Measurements from ENCODE around the gene SELENOF. TPM values are rescaled to one million over a fixed set of nuclear protein-coding genes. Genes with fewer than 3 reads are reported as not detected.
"Not testable (repeated sequence)": the region's sequence is repeated elsewhere in the genome, so short reads cannot be mapped to it uniquely, and the experiment has no call there.

Gene SELENOF
- total RNA-seq, 1 experiment from 2014 or later, result 313 TPM

DNA sequence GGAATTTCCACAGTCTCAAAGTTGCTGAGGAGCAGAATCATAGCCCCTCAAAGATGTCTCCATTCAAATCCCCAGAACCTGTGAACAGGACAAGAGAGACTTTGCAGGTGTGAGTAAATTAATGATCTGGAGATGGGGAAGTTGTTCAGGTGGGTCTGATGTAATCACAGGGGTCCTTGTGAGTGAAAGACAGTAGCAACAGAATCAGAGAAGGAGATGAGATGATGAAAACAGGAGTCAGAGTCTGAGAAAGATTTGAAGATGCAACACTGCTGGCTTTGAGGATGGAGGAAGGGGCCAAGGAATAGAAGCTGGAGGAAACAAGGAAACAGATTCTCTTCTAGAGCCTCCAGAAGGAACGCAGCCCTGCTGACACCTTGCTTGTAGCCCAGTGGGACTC lies 81.5 kb downstream of the SELENOF start:
- DNase-seq (ENCODE audit: low read depth in 1 of 2, low spot score in 2 of 2), result no peak
- Histone ChIP-seq H3K27me3 (replicated peaks) (no peaks in the 10 kb centered on the region), H3K36me3 (no peaks in the 10 kb centered on the region), H3K4me3 (no peak overlapping the region), H3K27ac (no peak overlapping the region), H3K4me1 (replicated peaks) (no peaks in the 10 kb centered on the region), H3K9me3 (replicated peaks) (no peaks in the 10 kb centered on the region)

DNA sequence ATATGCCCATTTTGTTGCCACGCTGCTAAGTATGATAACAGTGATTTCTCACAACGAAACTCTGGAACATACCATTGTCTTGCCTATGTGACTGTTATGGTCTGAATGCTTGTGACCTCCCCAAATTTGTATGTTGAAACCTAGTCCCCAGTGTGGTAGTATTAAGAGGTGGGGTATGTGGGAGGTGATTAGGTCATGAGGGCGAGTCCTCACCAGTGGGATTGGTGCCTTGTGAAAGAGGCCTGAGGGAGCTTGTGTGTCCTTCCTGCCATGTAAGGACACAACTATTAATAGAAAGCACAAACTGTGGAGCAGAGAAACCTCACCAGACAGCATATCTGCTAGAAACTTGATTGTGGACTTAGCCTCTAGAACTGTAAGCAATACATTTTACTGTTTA lies 84.6 kb downstream of the SELENOF start:
- Histone ChIP-seq H3K36me3 (no peaks in the 10 kb centered on the region), H3K27me3 (replicated peaks) (no peaks in the 10 kb centered on the region), H3K27ac (no peak overlapping the region), H3K9me3 (replicated peaks) (no peaks in the 10 kb centered on the region), H3K4me1 (replicated peaks) (no peaks in the 10 kb centered on the region), H3K4me3 (no peak overlapping the region)
- no peak for DNase-seq (ENCODE audit: low read depth in 1 of 2, low spot score in 2 of 2)

DNA sequence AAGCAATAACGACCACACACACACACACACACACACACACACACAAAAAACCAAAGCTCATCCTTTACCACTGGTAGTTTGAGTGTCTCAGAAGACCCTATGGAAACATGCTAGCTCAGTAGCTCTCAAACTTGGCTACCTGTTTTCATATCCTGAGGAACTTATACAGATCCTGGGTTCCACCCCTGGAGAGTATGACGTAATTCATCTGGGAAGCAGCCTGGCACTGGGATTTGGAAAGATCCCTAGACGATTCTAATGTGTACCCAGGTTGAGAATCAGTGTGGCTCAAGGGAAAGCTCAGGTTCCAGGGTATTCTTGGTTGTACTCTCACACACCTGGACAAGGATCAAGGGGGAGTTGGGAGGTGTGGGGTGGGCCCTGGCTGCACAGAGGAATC lies 85.9 kb downstream of the SELENOF start:
- no peak for DNase-seq (ENCODE audit: low read depth in 1 of 2, low spot score in 2 of 2)
- no peaks in the 10 kb centered on the region for H3K9me3 ChIP-seq (replicated peaks)
- no peaks in the 10 kb centered on the region for H3K27me3 ChIP-seq (replicated peaks)
- no peak overlapping the region for H3K4me3 ChIP-seq
- no peaks in the 10 kb centered on the region for H3K4me1 ChIP-seq (replicated peaks)
- no peaks in the 10 kb centered on the region for H3K36me3 ChIP-seq
- H3K27ac ChIP-seq, result no peak overlapping the region

DNA sequence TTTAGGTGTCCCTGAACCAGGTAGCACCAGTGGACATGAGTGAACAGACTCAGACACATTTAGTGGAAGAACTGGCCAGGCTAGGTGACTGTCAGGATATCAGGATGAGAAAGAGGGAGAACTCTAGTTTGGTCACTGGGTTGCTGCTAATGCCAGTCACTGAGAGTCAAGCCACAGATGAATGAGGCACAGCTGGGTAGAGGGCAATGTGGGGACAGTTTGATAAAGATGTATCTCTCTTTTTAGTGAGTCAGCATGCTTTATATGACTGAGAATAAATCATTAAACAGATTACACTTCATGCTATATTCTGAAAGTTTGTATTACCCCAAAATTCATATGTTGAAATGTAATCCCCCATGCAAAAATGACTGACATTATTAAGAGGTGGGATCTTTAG lies 87.1 kb downstream of the SELENOF start:
- Histone ChIP-seq H3K9me3 (replicated peaks) (no peaks in the 10 kb centered on the region), H3K4me3 (no peak overlapping the region), H3K4me1 (replicated peaks) (no peaks in the 10 kb centered on the region), H3K27me3 (replicated peaks) (no peaks in the 10 kb centered on the region), H3K36me3 (no peaks in the 10 kb centered on the region), H3K27ac (no peak overlapping the region)
- no peak for DNase-seq (ENCODE audit: low read depth in 1 of 2, low spot score in 2 of 2)

DNA sequence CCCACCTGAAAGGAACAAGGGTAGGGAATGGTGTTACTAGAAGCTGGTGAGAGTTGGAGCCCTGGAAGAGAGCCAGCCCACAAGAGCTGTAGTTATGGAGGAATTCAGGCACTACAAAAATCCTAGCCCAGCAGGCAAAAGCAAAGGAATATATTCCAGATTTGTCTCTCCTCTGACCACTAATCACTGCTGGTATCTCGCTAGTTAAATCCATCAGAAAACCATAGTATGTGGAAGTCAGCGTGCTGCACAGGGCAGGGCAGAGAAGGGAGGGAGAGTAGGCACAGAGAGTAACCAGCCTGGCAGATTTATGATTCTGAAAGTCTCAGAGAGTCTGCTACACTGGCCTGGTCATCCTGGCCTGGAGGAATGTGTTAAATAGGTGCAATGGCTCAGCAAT lies 88.6 kb downstream of the SELENOF start:
- H3K4me1 ChIP-seq (replicated peaks), result no peaks in the 10 kb centered on the region
- H3K9me3 ChIP-seq (replicated peaks), result no peaks in the 10 kb centered on the region
- H3K27me3 ChIP-seq (replicated peaks), result no peaks in the 10 kb centered on the region
- H3K4me3 ChIP-seq, result no peak overlapping the region
- H3K36me3 ChIP-seq, result no peaks in the 10 kb centered on the region
- no peak overlapping the region for H3K27ac ChIP-seq
- no peak for DNase-seq (ENCODE audit: low read depth in 1 of 2, low spot score in 2 of 2)

DNA sequence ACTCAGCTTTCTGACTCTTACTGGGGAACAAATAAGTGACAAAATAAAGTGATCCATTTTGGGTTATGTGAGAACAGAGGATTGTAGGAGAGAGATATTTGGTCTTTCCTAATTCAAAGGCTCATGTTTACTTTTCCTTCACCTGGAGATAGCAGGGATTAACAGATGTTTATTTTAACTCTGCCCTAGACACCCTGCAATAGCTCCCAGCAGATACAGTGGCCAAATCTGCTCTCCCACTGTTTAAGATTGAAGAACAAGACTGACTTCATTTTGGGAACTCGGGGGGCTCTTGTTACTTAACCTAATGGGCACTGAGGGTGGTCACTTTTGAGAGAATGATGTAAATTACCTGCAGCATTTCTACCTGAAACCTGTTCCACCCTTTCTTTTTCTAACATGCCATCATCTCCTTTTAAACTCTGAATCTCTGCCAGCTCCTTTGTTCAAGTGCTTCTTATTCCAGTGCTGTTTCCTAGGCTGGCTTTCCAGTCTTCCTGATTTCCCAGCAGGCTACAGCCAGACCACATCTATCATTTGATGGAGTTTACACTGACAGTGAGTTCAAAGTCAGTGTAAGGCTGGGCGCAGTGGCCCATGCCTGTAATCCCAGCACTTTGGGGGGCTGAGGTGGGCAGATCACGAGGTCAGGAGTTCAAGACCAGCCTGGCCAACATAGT lies 90.0 kb downstream of the SELENOF start:
- DNase-seq (ENCODE audit: low read depth in 1 of 2, low spot score in 2 of 2), result no peak

DNA sequence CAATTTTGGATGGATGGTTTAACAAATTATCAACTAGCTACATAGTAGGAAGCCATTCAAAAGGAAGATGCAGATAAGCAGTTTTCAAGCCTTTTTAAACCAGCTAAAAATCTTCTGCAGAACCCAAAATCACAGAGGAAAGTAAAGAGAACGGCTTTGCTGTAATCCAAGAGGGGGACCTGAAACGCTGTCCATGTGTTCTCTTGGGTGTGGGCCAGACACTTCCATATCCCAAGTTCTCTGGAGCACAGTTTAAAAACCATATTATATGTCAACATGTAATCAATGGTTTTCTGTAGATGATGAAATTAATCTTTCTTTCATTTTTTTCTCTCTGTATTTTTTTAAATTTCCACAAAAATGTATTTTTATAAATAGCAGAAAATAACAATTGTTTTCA lies 90.5 kb downstream of the SELENOF start:
- H3K9me3 ChIP-seq (replicated peaks), result no peaks in the 10 kb centered on the region
- no peaks in the 10 kb centered on the region for H3K36me3 ChIP-seq
- H3K4me3 ChIP-seq, result no peak overlapping the region
- no peak for DNase-seq (ENCODE audit: low read depth in 1 of 2, low spot score in 2 of 2)
- no peaks in the 10 kb centered on the region for H3K4me1 ChIP-seq (replicated peaks)
- H3K27ac ChIP-seq, result no peak overlapping the region
- H3K27me3 ChIP-seq (replicated peaks), result no peaks in the 10 kb centered on the region

More for the DNA sequence above, 90.0 kb downstream of the SELENOF start:
- Histone ChIP-seq H3K4me1 (replicated peaks) (no peaks in the 10 kb centered on the region), H3K9me3 (replicated peaks) (no peaks in the 10 kb centered on the region), H3K36me3 (no peaks in the 10 kb centered on the region), H3K4me3 (no peak overlapping the region), H3K27ac (no peak overlapping the region), H3K27me3 (replicated peaks) (no peaks in the 10 kb centered on the region)

DNA sequence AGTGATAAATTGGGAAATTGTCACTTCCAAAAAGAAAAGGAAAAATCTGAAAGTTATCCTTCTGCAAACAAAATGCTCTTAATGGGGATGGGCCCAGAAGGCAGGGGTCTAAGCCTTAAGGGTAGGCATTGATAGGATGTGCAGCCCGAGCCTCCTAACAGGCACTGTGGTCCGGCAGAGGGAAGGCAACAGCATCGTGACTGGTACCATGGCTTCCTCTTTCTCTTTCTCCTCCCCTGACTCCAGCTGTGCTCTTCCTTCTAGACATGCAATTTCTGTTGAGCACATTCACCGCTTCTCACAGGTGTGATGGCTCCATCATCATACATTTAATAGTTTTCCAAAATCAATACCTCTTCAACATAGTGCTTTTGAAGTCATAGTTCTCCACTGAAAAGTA lies 91.5 kb downstream of the SELENOF start:
- Histone ChIP-seq H3K27ac (no peak overlapping the region), H3K27me3 (replicated peaks) (no peaks in the 10 kb centered on the region), H3K4me3 (no peak overlapping the region), H3K9me3 (replicated peaks) (no peaks in the 10 kb centered on the region), H3K4me1 (replicated peaks) (no peaks in the 10 kb centered on the region), H3K36me3 (no peaks in the 10 kb centered on the region)
- no peak for DNase-seq (ENCODE audit: low read depth in 1 of 2, low spot score in 2 of 2)

DNA sequence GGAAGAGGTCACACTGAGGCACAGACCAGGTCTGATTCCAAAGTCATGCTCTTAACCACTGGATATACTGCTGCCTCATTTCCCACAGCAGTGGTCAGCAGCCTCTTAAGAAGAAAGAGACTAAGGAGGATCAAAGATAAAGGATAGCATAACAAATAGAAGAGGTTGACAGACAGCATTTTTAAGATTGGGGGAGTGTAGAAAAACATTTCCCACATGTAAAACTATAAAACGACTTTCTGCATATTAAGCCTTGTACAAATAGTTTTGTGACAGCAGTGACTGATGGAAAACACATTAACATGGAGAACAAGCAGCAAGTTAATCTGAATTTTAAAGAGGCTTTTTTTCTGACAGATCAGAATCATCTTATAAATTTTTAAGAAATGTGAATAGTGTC lies 92.0 kb downstream of the SELENOF start:
- Histone ChIP-seq H3K36me3 (no peaks in the 10 kb centered on the region), H3K27me3 (replicated peaks) (no peaks in the 10 kb centered on the region), H3K4me3 (no peak overlapping the region), H3K27ac (no peak overlapping the region), H3K9me3 (replicated peaks) (no peaks in the 10 kb centered on the region), H3K4me1 (replicated peaks) (no peaks in the 10 kb centered on the region)
- DNase-seq (ENCODE audit: low read depth in 1 of 2, low spot score in 2 of 2), result no peak

DNA sequence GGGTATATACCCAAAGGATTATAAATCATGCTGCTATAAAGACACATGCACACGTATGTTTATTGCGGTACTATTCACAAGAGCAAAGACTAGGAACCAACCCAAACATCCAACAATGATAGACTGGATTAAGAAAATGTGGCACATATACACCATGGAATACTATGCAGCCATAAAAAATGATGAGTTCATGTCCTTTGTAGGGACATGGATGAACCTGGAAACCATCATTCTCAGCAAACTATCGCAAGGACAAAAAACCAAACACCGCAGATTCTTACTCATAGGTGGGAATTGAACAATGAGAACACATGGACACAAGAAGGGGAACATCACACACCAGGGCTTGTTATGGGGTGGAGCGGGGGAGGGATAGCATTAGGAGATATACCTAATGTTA lies 94.0 kb downstream of the SELENOF start:
- not testable (repeated sequence) for H3K9me3 ChIP-seq (replicated peaks); H3K4me3 ChIP-seq; H3K27ac ChIP-seq; DNase-seq (ENCODE audit: low read depth in 1 of 2, low spot score in 2 of 2); H3K36me3 ChIP-seq; H3K27me3 ChIP-seq (replicated peaks); H3K4me1 ChIP-seq (replicated peaks)

DNA sequence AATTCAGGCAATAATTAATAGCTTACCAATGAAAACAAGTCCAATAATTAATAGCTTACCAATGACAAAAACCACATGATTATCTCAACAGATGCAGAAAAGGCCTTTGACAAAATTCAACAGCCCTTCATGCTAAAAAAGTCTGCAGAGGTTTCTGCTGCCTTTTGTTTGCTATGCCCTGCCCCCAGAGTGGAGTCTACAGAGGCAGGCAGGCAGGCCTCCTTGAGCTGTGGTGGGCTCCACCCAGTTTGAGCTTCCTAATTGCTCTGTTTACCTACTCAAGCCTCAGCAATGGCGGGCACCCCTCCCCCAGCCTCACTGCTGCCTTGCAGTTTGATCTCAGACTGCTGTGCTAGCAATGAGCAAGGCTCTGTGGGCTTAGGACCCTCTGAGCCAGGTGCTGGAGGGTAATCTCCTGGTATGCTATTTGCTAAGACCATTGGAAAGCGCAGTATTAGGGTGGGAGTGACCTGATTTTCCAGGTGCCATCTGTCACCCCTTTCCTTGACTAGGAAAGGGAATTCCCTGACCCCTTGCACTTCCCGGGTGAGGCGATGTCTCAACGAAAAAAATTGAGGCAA lies 96.6 kb downstream of the SELENOF start:
- H3K27me3 ChIP-seq (replicated peaks); H3K4me1 ChIP-seq (replicated peaks); H3K9me3 ChIP-seq (replicated peaks); H3K4me3 ChIP-seq; H3K36me3 ChIP-seq; DNase-seq (ENCODE audit: low read depth in 1 of 2, low spot score in 2 of 2); H3K27ac ChIP-seq: not testable (repeated sequence)

DNA sequence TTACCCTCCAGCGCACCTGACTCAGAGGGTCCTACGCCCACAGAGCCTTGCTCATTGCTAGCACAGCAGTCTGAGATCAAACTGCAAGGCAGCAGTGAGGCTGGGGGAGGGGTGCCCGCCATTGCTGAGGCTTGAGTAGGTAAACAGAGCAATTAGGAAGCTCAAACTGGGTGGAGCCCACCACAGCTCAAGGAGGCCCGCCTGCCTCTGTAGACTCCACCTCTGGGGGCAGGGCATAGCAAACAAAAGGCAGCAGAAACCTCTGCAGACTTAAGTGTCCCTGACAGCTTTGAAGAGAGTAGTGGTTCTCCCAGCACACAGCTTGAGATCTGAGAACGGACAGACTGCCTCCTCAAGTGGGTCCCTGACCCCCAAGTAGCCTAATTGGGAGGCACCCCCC lies 99.8 kb downstream of the SELENOF start:
- not testable (repeated sequence) for H3K36me3 ChIP-seq; DNase-seq (ENCODE audit: low read depth in 1 of 2, low spot score in 2 of 2); H3K9me3 ChIP-seq (replicated peaks); H3K27ac ChIP-seq; H3K4me1 ChIP-seq (replicated peaks); H3K4me3 ChIP-seq; H3K27me3 ChIP-seq (replicated peaks)
